Bronchus fibroblast of lung (primary cell): ENCODE measurements around the gene OR6C65. TPM values are rescaled to one million over a fixed set of nuclear protein-coding genes. Genes with fewer than 3 reads are reported as not detected.

Experiments
- total RNA-seq: library from RNA; depleted of rRNA; stranded (reverse); fragments of >200 nt; gene quantifications from 2 replicates; pipeline ENCODE4 v1.2.3, GENCODE V29; 2015

The OR6C65 gene
- total RNA-seq = not detected in 2 replicates

DNA sequence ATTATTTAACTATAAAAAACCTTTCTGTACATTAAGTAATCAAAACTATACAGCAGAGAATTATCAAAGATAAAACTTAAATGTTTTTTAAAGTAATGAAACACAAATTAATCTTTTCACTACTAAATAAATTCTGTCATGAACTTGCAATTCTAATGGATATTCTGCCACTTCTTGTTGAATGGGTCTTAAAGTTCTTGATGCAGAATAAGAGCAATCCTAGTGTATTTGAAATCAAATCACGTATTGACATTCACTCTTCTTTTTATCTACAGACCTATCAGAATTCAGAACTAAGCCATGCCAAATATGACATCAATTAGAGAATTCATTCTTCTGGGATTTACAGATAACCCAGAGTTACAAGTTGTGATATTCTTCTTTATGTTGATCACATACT lies at the start of gene OR6C65:
Gene OR6C65 (plus strand): TSS at position 301 of the 400 bp plus-strand sequence. CDS start 0 bp downstream, at position 301.

GRCh38 chr12:55362675-55363074 lies 37.7 kb upstream of the OR6C65 start, which contains the start of gene OR6C75:
TSS of gene OR6C75 (plus strand) at chr12:55362975. CDS start at chr12:55365111, 2,136 bp downstream.

GRCh38 chr12:55425954-55426353 lies 25.6 kb downstream of the OR6C65 start, which contains the start of gene OR6C76:
TSS of gene OR6C76 (plus strand) at chr12:55426254. CDS start at chr12:55426254, 0 bp downstream.

DNA sequence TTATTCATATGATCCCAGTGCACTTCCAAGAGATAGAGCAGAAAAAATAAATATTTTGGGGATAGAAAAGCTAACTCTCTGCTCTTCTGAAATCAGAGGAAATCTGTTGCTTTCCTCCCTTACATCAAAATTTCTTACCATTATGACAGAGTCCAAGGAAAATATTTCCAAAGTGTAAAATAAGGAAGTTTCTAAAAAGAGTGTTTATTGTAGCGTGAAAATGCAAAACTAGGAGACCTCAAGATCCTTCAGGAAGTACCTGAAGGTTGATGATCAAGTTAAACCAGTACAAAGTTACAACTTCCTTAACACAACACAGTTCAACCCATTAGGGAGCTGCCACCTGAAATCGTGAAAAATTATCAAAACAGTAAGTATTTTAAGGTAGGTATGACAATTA lies 43.4 kb downstream of the OR6C65 start, which contains the start of gene OR6C2:
Gene OR6C2 (plus strand): TSS at position 301 of the 400 bp plus-strand sequence. CDS start 8,138 bp downstream, outside the sequence.

Other genes with a start within 250 kb of the OR6C65 start
- gene OR10A7, start 179.5 kb upstream of the OR6C65 start, total RNA-seq = not detected in 2 replicates
- gene OR6C74, start 155.9 kb upstream of the OR6C65 start, total RNA-seq = not detected in 2 replicates
- gene OR6C6, start 104.0 kb upstream of the OR6C65 start, total RNA-seq = not detected in 2 replicates
- not detected in 2 replicates for gene OR6C1, start 86.2 kb upstream of the OR6C65 start, total RNA-seq
- not detected in 2 replicates for gene OR6C3, start 69.8 kb upstream of the OR6C65 start, total RNA-seq
- not detected in 2 replicates for gene OR6C75, start 37.6 kb upstream of the OR6C65 start, total RNA-seq
- gene OR6C76, start 25.7 kb downstream of the OR6C65 start, total RNA-seq = not detected in 2 replicates
- not detected in 2 replicates for gene OR6C2, start 43.5 kb downstream of the OR6C65 start, total RNA-seq
- gene OR6C70, start 69.6 kb downstream of the OR6C65 start, total RNA-seq = not detected in 2 replicates
- not detected in 2 replicates for gene OR6C68, start 91.8 kb downstream of the OR6C65 start, total RNA-seq
- gene OR6C4, start 149.1 kb downstream of the OR6C65 start, total RNA-seq = not detected in 2 replicates
- not detected in 2 replicates for gene OR2AP1, start 171.9 kb downstream of the OR6C65 start, total RNA-seq
- not detected in 2 replicates for gene OR10P1, start 236.4 kb downstream of the OR6C65 start, total RNA-seq